Measurements from ENCODE around the gene ENKD1.

The ENKD1 gene

GRCh38 chr16:67647111-67647651 is 19.4 kb downstream of the ENKD1 start:
- H3K4me3 ChIP-seq (ENCODE audit: low read depth, low read length): no peak overlapping the region
- no peak for DNase-seq (ENCODE audit: low read depth)
- no peak for TF ChIP-seq CTCF (conservative IDR thresholded peaks at IDR 0.05; ENCODE audit: low read depth, low read length)

GRCh38 chr16:67645397-67646121 is 21.0 kb downstream of the ENKD1 start:
- no peak for DNase-seq (ENCODE audit: low read depth)
- H3K4me3 ChIP-seq (ENCODE audit: low read depth, low read length): no peak overlapping the region
- TF ChIP-seq CTCF (conservative IDR thresholded peaks at IDR 0.05; ENCODE audit: low read depth, low read length): no peak

GRCh38 chr16:67644038-67644437 is 22.5 kb downstream of the ENKD1 start:
- no peak overlapping the region for H3K4me3 ChIP-seq (ENCODE audit: low read depth, low read length)
- no peak for TF ChIP-seq CTCF (conservative IDR thresholded peaks at IDR 0.05; ENCODE audit: low read depth, low read length)
- DNase-seq (ENCODE audit: low read depth): no peak

- DNase-seq (ENCODE audit: low read depth): peak; percentile 8
- no peak for TF ChIP-seq CTCF (conservative IDR thresholded peaks at IDR 0.05; ENCODE audit: low read depth, low read length)
- H3K4me3 ChIP-seq (ENCODE audit: low read depth, low read length): no peak overlapping the region
Observed at GRCh38 chr16:67641779-67642708, 24.5 kb downstream of the ENKD1 start.

- DNase-seq (ENCODE audit: low read depth): no peak
- TF ChIP-seq CTCF (conservative IDR thresholded peaks at IDR 0.05; ENCODE audit: low read depth, low read length): no peak
- H3K4me3 ChIP-seq (ENCODE audit: low read depth, low read length): no peak overlapping the region
Observed at GRCh38 chr16:67637625-67638024, 28.9 kb downstream of the ENKD1 start.

- TF ChIP-seq CTCF (conservative IDR thresholded peaks at IDR 0.05; ENCODE audit: low read depth, low read length): no peak
Observed at GRCh38 chr16:67636713-67637112, 29.8 kb downstream of the ENKD1 start.

More at GRCh38 chr16:67636713-67637112, 29.8 kb downstream of the ENKD1 start:
- no peak for DNase-seq (ENCODE audit: low read depth)
- no peak overlapping the region for H3K4me3 ChIP-seq (ENCODE audit: low read depth, low read length)
